ENCODE results near the gene AQP6.

The AQP6 gene

GRCh38 chr12:49961111-49961922, 11.4 kb upstream of the AQP6 start, which contains the start of gene AQP5:
Gene AQP5 (plus strand): TSS chr12:49961872. CDS start chr12:49962018, 146 bp downstream.
- DNase-seq (no peak), ATAC-seq (ENCODE audit: insufficient read depth, low read depth) (no peak)
- Histone ChIP-seq H3K27ac (ENCODE audit: low read length) (no peak within 1 kb of the TSS), H3K9ac (ENCODE audit: low read depth, low read length) (no peak within 1 kb of the TSS), H4K20me1 (ENCODE audit: insufficient read depth, low read length) (no peaks in the 10 kb centered on the region), H3K4me3 (ENCODE audit: low read depth in 1 of 2, low read length in 2 of 2) (no peak within 1 kb of the TSS), H3K36me3 (ENCODE audit: insufficient read depth, low read length) (no peaks in the 10 kb centered on the region), H3K79me2 (ENCODE audit: insufficient read depth, low read length) (no peaks in the 10 kb centered on the region), H2AFZ (ENCODE audit: low read depth, low read length) (no peak within 1 kb of the TSS), H3K9me3 (ENCODE audit: insufficient read depth, low read length, severe bottlenecking) (no peaks in the 10 kb centered on the region), H3K4me2 (ENCODE audit: insufficient read depth, low read length) (no peak within 1 kb of the TSS), H3K4me1 (ENCODE audit: insufficient read depth, low read length) (peaks cover 15% of the 10 kb centered on the region), H3K27me3 (ENCODE audit: insufficient read depth, low read length, poor library complexity) (peaks cover 2% of the 10 kb centered on the region)
- no peak for TF ChIP-seq EZH2 (IDR thresholded peaks at IDR 0.05; ENCODE audit: borderline replicate concordance, low read depth, low read length, severe bottlenecking)
- TF ChIP-seq CTCF (IDR thresholded peaks at IDR 0.05; ENCODE audit: borderline replicate concordance, extremely low read depth, low read length, poor library complexity, severe bottlenecking), result no peak

GRCh38 chr12:49961993-49962764, 10.6 kb upstream of the AQP6 start:
- DNase-seq, result no peak
- no peak overlapping the region for H3K27ac ChIP-seq (ENCODE audit: low read length)
- peaks cover 20% of the 10 kb centered on the region for H3K4me1 ChIP-seq (ENCODE audit: insufficient read depth, low read length)
- 0 out of 2 replicates have a peak, but pooled peaks cover 3% of the 10 kb centered on the region for H4K20me1 ChIP-seq (ENCODE audit: insufficient read depth, low read length)
- H3K79me2 ChIP-seq (ENCODE audit: insufficient read depth, low read length), result no peaks in the 10 kb centered on the region
- H3K9me3 ChIP-seq (ENCODE audit: insufficient read depth, low read length, severe bottlenecking), result no peaks in the 10 kb centered on the region
- TF ChIP-seq EZH2 (IDR thresholded peaks at IDR 0.05; ENCODE audit: borderline replicate concordance, low read depth, low read length, severe bottlenecking) (no peak), CTCF (IDR thresholded peaks at IDR 0.05; ENCODE audit: borderline replicate concordance, extremely low read depth, low read length, poor library complexity, severe bottlenecking) (no peak)
- no peak for ATAC-seq (ENCODE audit: insufficient read depth, low read depth)
- no peak overlapping the region for H3K4me2 ChIP-seq (ENCODE audit: insufficient read depth, low read length)
- no peaks in the 10 kb centered on the region for H3K36me3 ChIP-seq (ENCODE audit: insufficient read depth, low read length)
- no peak overlapping the region for H3K9ac ChIP-seq (ENCODE audit: low read depth, low read length)
- no peak overlapping the region for H3K4me3 ChIP-seq (ENCODE audit: low read depth in 1 of 2, low read length in 2 of 2)
- no peak overlapping the region for H2AFZ ChIP-seq (ENCODE audit: low read depth, low read length)
- H3K27me3 ChIP-seq (ENCODE audit: insufficient read depth, low read length, poor library complexity), result peaks cover 7% of the 10 kb centered on the region

- Histone ChIP-seq H3K79me2 (ENCODE audit: insufficient read depth, low read length) (no peaks in the 10 kb centered on the region), H4K20me1 (ENCODE audit: insufficient read depth, low read length) (peaks cover 6% of the 10 kb centered on the region; the same call in 1 of the 2 replicates), H2AFZ (ENCODE audit: low read depth, low read length) (no peak overlapping the region), H3K9me3 (ENCODE audit: insufficient read depth, low read length, severe bottlenecking) (no peaks in the 10 kb centered on the region), H3K36me3 (ENCODE audit: insufficient read depth, low read length) (no peaks in the 10 kb centered on the region), H3K4me1 (ENCODE audit: insufficient read depth, low read length) (peaks cover 29% of the 10 kb centered on the region), H3K27ac (ENCODE audit: low read length) (no peak overlapping the region), H3K27me3 (ENCODE audit: insufficient read depth, low read length, poor library complexity) (peaks cover 12% of the 10 kb centered on the region), H3K9ac (ENCODE audit: low read depth, low read length) (no peak overlapping the region), H3K4me3 (ENCODE audit: low read depth in 1 of 2, low read length in 2 of 2) (no peak overlapping the region), H3K4me2 (ENCODE audit: insufficient read depth, low read length) (no peak overlapping the region)
- TF ChIP-seq EZH2 (IDR thresholded peaks at IDR 0.05; ENCODE audit: borderline replicate concordance, low read depth, low read length, severe bottlenecking), result no peak
- TF ChIP-seq CTCF (IDR thresholded peaks at IDR 0.05; ENCODE audit: borderline replicate concordance, extremely low read depth, low read length, poor library complexity, severe bottlenecking), result no peak
- ATAC-seq (ENCODE audit: insufficient read depth, low read depth) (no peak), DNase-seq (no peak)
These were observed 9.6 kb upstream of the AQP6 start for GRCh38 chr12:49962861-49963765.
